ENCODE data around the gene C4BPB.

C4BPB gene

DNA sequence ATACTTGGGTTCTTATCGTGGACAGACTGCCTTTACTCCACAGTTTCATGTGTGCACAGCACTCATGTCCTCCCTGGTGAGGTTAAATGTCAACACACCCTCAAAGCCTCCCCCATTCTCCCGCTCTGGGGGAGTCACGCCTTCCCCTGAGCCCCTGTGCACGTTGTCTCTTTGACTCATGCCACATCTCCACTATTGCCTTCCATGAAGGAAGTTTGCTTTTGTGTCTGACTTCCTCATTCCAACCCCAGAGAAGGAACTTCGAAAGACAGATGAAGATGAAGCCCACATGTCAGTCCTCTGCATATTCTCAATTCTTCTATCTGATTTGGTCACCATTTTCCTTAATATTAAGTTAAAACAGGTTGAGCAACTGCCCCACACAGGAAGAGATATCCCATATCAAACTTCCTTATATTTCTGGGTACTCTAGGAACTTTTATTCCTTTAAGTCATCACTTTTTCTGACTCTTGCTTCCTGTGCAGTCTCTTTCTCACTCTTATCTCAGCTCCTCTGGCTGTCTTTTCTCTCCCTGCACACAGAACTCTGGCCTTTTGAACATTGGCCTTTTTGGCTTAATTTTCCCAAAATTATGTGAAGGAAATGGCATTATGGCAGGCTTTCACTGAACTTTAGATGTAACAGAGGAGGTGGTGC lies 56.9 kb downstream of the C4BPB start:
- Histone ChIP-seq H3K36me3 (ENCODE audit: control insufficient read depth, insufficient read depth, low read length) (no peaks in the 10 kb centered on the region), H3K27ac (ENCODE audit: low read depth, low read length, severe bottlenecking) (no peak overlapping the region), H3K9me3 (ENCODE audit: control insufficient read depth, low read length) (no peaks in the 10 kb centered on the region), H3K4me1 (ENCODE audit: control insufficient read depth, insufficient read depth, low read length, poor library complexity, severe bottlenecking) (no peaks in the 10 kb centered on the region), H3K4me3 (ENCODE audit: extremely low read depth, insufficient read depth, low read length, poor library complexity, severe bottlenecking) (no peak overlapping the region)
- WGBS, 2 experiments (ENCODE audit: insufficient coverage in 2 of 2) = 89 to 94% methylated on average over 4 of the region's 5 CpGs
